Measurements from ENCODE around the gene ZYG11A.
"Not testable (repeated sequence)": the region's sequence is repeated elsewhere in the genome, so short reads cannot be mapped to it uniquely, and the experiment has no call there.

Gene ZYG11A

DNA sequence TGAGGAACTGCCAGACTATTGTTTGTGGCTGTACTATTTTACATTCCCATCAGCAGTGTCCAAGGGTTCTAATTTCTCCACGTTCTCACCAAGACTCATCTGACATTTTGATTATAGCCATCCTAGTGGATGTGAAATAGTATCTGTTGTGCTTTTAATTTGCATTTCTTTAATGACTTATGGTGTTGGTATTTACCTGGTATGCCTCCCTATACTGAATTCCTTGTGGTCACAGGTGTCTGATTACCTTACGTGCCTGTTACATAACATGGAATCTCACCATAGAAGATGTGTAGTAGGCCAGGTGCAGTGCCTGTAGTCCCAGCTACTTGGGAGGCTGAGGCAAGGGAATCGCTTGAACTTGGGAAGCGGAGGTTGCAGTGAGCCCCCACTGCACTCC is 13.5 kb downstream of the ZYG11A start:
- no peak for TF ChIP-seq CTCF (conservative IDR thresholded peaks at IDR 0.05; ENCODE audit: low read depth, low read length)

DNA sequence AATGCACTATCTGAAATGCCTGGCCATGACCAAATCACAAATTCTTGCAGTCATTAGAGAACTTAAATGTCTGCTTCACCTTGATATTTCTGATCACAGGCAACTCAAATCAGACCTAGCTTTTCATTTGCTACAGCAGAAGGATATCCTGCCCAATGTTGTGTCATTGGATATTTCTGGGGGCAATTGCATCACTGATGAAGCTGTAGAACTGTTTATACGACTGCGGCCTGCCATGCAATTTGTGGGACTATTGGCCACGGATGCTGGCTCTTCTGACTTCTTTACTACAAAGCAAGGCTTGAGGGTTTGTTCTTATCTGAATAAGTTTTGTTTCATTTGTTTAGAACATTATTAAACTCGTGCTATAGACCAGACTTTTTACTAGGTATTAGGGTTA is 14.9 kb downstream of the ZYG11A start:
- no peak overlapping the region for H3K4me3 ChIP-seq (ENCODE audit: low read depth, low read length)
- no peak for TF ChIP-seq CTCF (conservative IDR thresholded peaks at IDR 0.05; ENCODE audit: low read depth, low read length)
- no peak for DNase-seq (ENCODE audit: low read depth)

More for the DNA sequence above, 13.5 kb downstream of the ZYG11A start:
- DNase-seq (ENCODE audit: low read depth): no peak
- H3K4me3 ChIP-seq (ENCODE audit: low read depth, low read length): no peak overlapping the region

DNA sequence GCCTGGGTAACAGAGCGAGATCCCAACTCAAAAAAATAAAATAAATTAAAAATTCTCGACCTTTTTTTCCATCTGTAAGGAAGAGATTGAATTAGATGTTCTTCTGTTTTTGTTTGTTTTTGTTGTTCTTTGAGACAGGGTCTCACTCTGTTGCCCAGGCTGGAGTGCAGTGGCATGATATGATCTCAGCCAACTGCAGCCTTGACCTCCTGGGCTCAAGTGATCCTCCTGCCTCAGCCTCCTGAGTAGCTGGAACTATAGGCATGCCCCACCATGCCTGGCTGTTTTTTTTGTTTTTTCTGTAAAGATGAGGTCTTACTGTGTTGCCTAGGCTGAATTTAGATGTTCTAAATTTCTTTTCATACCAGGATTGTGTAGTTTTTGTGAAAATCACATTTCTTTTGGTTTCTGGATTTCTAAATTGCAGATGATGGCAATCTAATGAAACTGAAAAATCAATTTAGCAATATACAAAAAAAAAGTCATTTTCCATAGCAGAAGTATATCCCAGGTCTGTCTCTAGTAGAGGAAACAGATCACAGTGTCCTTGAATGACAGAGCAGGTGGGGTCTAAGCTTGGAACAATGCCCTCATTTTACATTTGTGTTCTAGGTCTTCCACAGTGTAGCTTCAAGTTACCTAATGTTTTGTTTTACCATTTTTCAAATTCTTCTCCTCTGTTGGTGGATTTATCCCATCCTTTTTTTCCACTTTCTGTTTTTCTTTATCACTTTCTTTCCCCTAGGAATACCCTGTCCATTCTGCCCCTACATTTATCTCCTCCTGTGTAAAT is 20.3 kb downstream of the ZYG11A start:
- no peak for TF ChIP-seq CTCF (conservative IDR thresholded peaks at IDR 0.05; ENCODE audit: low read depth, low read length)
- DNase-seq (ENCODE audit: low read depth): no peak
- no peak overlapping the region for H3K4me3 ChIP-seq (ENCODE audit: low read depth, low read length)

DNA sequence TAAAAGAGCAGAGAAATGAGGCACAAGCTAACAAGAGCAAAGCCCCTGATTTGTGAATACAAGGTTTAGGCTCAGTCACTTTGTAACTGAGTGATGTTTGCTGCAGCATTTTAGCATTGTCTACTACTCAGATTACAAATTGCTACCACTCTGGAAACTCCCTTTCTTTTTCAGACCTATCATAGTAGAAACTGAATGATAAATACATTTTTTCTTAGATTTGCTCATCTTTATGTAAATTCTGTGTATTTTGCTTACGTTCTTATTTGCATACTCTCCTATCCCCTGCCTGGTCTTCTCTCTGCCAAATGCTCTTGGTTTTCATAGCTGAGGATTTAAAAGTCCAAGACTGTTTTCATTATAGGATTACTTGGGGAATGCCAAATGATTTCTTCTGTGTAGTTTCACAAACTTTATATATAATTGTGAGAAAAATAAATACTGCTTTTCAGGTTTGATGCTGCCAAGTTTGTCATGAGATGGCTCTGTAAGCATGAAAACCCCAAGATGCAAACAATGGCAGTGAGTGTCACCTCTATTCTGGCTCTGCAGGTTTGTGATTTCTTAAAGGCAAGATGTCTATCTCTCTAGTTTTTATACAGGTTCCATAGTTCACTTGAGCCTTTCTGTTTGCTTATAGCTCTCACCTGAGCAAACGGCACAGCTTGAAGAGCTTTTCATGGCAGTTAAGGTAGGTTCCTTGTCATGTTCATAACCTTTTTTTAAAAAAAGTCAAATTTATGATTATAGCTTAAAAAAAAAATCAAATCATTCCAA is 24.7 kb downstream of the ZYG11A start:
- no peak overlapping the region for H3K4me3 ChIP-seq (ENCODE audit: low read depth, low read length)
- TF ChIP-seq CTCF (conservative IDR thresholded peaks at IDR 0.05; ENCODE audit: low read depth, low read length): no peak
- no peak for DNase-seq (ENCODE audit: low read depth)

GRCh38 chr1:52869727-52870126 is 27.2 kb downstream of the ZYG11A start:
- DNase-seq (ENCODE audit: low read depth); H3K4me3 ChIP-seq (ENCODE audit: low read depth, low read length): not testable (repeated sequence)

GRCh38 chr1:52876843-52877242 is 34.3 kb downstream of the ZYG11A start:
- H3K4me3 ChIP-seq (ENCODE audit: low read depth, low read length): no peak overlapping the region
- TF ChIP-seq CTCF (conservative IDR thresholded peaks at IDR 0.05; ENCODE audit: low read depth, low read length): no peak
- DNase-seq (ENCODE audit: low read depth): peak; percentile 4

DNA sequence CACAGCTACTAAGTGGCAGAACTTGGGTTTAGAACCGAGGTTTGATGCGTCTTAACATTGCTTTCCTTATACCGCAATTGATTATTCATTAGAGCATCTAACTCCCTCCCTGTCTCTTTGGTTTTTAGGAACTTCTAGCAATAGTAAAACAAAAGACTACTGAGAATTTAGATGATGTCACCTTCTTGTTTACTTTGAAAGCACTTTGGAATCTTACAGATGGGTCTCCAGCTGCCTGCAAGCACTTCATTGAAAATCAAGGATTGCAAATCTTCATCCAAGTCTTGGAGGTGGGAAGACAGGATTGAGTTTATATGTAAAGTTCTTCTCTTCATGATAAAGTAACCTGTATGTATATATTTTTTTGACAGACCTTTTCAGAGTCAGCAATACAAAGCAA is 35.0 kb downstream of the ZYG11A start:
- DNase-seq (ENCODE audit: low read depth): peak; percentile 26
- TF ChIP-seq CTCF (conservative IDR thresholded peaks at IDR 0.05; ENCODE audit: low read depth, low read length): no peak
- no peak overlapping the region for H3K4me3 ChIP-seq (ENCODE audit: low read depth, low read length)
